CD4-positive, alpha-beta T cell (primary cell): ENCODE measurements around the gene SDS. TPM values are rescaled to one million over a fixed set of nuclear protein-coding genes. Genes with fewer than 3 reads are reported as not detected.
A peak's percentile ranks its signal among the peaks of the same experiment; 100 is the strongest.
"Not testable (repeated sequence)": the region's sequence is repeated elsewhere in the genome, so short reads cannot be mapped to it uniquely, and the experiment has no call there.

ENCODE experiments used
- ATAC-seq: fragments of 200-7000 bp; cut with Tn5 transposase; one replicate; pipeline ENCODE4 v1.10.0; 2022; ENCODE audit warnings: mild to moderate bottlenecking; ENCODE audit not compliant: poor library complexity
- CTCF ChIA-PET: fragments of 350-600 bp; sonication (Branson Sonifier 250); formaldehyde crosslinking; loops from one replicate; lab custom pipeline; 2021; ENCODE audit warnings: antibody characterized with exemption, inconsistent platforms; lab: Charles Lee
- POLR2A ChIA-PET: fragments of 350-600 bp; sonication (Branson Sonifier 250); formaldehyde crosslinking; loops from one replicate; lab custom pipeline; 2021; ENCODE audit warnings: antibody characterized with exemption, inconsistent platforms; lab: Charles Lee
- DNase-seq, 14 experiments: peaks; one replicate each; pipeline ENCODE4 v3.0.0-alpha.2; 2013 to 2020; ENCODE audit warnings: mixed read lengths in 2 of 14
- H3K27ac ChIP-seq, 2 donors: one replicate each; pipeline versions ENCODE4 v1.5.1 to v1.7.0; 2013; ENCODE audit warnings: low read length in 2 of 2, low read depth in 1 of 2, mild to moderate bottlenecking in 1 of 2
- H3K27me3 ChIP-seq, 2 experiments: 1 replicate in 1 of 2; 2 replicates in 1 of 2; pipeline versions ENCODE4 v1.6.1 to v1.7.0; 2013; ENCODE audit warnings: low read length in 2 of 2, control low read depth in 1 of 2, mild to moderate bottlenecking in 1 of 2, moderate library complexity in 1 of 2; ENCODE audit not compliant: insufficient read depth in 2 of 2, control insufficient read depth in 1 of 2
- H3K36me3 ChIP-seq: one replicate; pipeline ENCODE4 v1.6.1; 2013; ENCODE audit warnings: low read length, control low read depth; ENCODE audit not compliant: insufficient read depth
- H3K4me1 ChIP-seq: one replicate; pipeline ENCODE4 v1.6.1; 2013; ENCODE audit warnings: low read length, control low read depth; ENCODE audit not compliant: insufficient read depth
- H3K4me3 ChIP-seq: one replicate; pipeline ENCODE4 v1.5.1; 2013; ENCODE audit warnings: mild to moderate bottlenecking, low read length, moderate library complexity
- H3K9me3 ChIP-seq, 2 experiments: 1 replicate in 1 of 2; 2 replicates in 1 of 2; pipeline versions ENCODE4 v1.6.1 to v1.7.0; 2013; ENCODE audit warnings: low read length in 2 of 2, mild to moderate bottlenecking in 2 of 2, control low read depth in 1 of 2, moderate library complexity in 1 of 2; ENCODE audit not compliant: control insufficient read depth in 1 of 2, insufficient read depth in 1 of 2
- H3K27ac Mint-ChIP-seq: one replicate; pipeline ENCODE4 v1.8.0; 2020; ENCODE audit warnings: mixed read lengths
- H3K27me3 Mint-ChIP-seq: one replicate; pipeline ENCODE4 v1.8.0; 2021; ENCODE audit warnings: mixed read lengths
- H3K36me3 Mint-ChIP-seq: one replicate; pipeline ENCODE4 v1.8.0; 2021; ENCODE audit warnings: low read depth, mixed read lengths
- H3K4me1 Mint-ChIP-seq: one replicate; pipeline ENCODE4 v1.8.0; 2021; ENCODE audit warnings: low read depth, mixed read lengths
- H3K4me3 Mint-ChIP-seq: one replicate; pipeline ENCODE4 v1.8.0; 2020; ENCODE audit warnings: mild to moderate bottlenecking, mixed read lengths
- H3K9me3 Mint-ChIP-seq: one replicate; pipeline ENCODE4 v1.8.0; 2020; ENCODE audit warnings: mixed read lengths
- intact Hi-C, 2 experiments: fragments of 100-400 bp; cut with DNase I in 1 of 2; cut with micrococcal nuclease in 1 of 2; formaldehyde crosslinking; loops; one replicate each; pipeline versions ENCODE4 v1.15.1 to v1.9.0; 2023 to 2025; cut with DNase I, micrococcal nuclease
- total RNA-seq, 174 experiments: library from RNA in 2 of 174; stranded (reverse) in 2 of 174; gene quantifications; one replicate each; pipeline ENCODE4 v1.2.3 and lab custom pipeline; 2021 to 2026
- TF ChIP-seq, protein P1 (sequence below): fragments of 200-600 bp; IDR thresholded peaks from one replicate; pipeline ENCODE4 v1.8.0; 2022; ENCODE audit warnings: antibody characterized with exemption, mild to moderate bottlenecking

Gene SDS
- total RNA-seq, 2 experiments from 2014 or later = not detected

GRCh38 chr12:113359939-113360748 is 43.5 kb downstream of the SDS start:
- Mint-ChIP-seq H3K9me3 (no peaks in the 10 kb centered on the region), H3K27me3 (no peaks in the 10 kb centered on the region), H3K4me1 (peaks cover 24% of the 10 kb centered on the region), H3K27ac (peak overlapping the region; percentile 80), H3K36me3 (no peaks in the 10 kb centered on the region), H3K4me3 (peak overlapping the region; percentile 88)
- ATAC-seq (no peak), DNase-seq (peak in 2 of 14 experiments; percentile 35 to 42)
- no peaks in the 10 kb centered on the region for H3K27me3 ChIP-seq
- H3K27ac ChIP-seq = no peak overlapping the region
- ChIA-PET POLR2A (no interaction called here), CTCF (no interaction called here)
- no peaks in the 10 kb centered on the region for H3K9me3 ChIP-seq
- H3K36me3 ChIP-seq = no peaks in the 10 kb centered on the region
- peaks cover 22% of the 10 kb centered on the region for H3K4me1 ChIP-seq
- H3K4me3 ChIP-seq = no peak overlapping the region
- TF ChIP-seq, protein P1, sequence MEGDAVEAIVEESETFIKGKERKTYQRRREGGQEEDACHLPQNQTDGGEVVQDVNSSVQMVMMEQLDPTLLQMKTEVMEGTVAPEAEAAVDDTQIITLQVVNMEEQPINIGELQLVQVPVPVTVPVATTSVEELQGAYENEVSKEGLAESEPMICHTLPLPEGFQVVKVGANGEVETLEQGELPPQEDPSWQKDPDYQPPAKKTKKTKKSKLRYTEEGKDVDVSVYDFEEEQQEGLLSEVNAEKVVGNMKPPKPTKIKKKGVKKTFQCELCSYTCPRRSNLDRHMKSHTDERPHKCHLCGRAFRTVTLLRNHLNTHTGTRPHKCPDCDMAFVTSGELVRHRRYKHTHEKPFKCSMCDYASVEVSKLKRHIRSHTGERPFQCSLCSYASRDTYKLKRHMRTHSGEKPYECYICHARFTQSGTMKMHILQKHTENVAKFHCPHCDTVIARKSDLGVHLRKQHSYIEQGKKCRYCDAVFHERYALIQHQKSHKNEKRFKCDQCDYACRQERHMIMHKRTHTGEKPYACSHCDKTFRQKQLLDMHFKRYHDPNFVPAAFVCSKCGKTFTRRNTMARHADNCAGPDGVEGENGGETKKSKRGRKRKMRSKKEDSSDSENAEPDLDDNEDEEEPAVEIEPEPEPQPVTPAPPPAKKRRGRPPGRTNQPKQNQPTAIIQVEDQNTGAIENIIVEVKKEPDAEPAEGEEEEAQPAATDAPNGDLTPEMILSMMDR = no peak
- intact Hi-C loops = loop anchor here in 1 of 2 experiments (2.0 to 10.0 kb wide), 4 partner anchors 138 to 1995 kb away; partner anchors contain the start of genes DDX54, PHETA1, RITA1 and TPCN1

DNA sequence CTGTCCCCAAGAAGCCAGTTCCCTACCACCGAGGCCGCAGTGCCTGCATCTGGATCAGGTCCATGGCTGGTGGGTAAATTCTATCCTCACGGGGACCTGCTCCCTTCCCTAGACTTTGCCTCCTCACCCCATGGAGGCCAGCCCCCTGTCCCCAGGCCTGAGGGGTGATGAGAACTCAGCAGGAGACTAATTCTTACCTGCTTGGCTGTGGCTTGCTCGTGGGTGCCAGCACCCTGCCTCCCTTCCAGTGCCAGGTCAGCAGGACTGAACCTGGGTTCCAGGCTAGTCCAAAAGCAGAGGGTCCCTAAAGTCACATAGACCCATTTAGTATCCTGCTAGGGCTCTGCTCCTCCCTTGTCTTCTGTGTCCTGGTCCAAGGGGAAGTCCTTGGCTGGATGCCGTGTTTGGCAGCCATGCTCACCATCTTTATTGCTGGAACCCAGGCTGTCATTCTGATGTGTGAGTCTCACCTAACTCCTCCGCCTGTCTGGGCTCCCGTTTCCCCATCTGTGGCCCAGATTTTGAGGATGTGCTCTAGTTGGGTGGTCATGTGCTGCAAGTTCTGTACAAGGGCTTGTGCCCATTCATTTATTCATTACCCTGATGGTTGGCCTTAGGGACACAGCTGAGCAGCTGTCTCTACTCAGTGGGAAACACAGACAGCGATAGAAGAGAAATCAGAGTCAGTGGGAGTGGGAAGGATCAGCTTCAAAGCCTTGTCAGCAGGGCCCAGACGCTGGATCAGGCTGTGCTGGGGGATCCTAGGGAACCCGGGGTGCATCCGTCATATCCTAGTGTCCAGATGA is 44.4 kb downstream of the SDS start:
- H3K36me3 Mint-ChIP-seq = no peaks in the 10 kb centered on the region
- POLR2A ChIA-PET = interaction anchor here (1.6 kb wide), 1 partner anchor 24 kb away, joined by 7 read pairs; the partner anchor contains the start of gene SLC8B1
- H3K27ac Mint-ChIP-seq = peak overlapping the region; percentile 80
- Histone ChIP-seq H3K36me3 (no peaks in the 10 kb centered on the region), H3K27ac (peak overlapping the region; percentile 52 to 75), H3K27me3 (no peaks in the 10 kb centered on the region), H3K9me3 (no peaks in the 10 kb centered on the region), H3K4me3 (peak overlapping the region; percentile 85), H3K4me1 (peaks cover 22% of the 10 kb centered on the region)
- H3K9me3 Mint-ChIP-seq = no peaks in the 10 kb centered on the region
- CTCF ChIA-PET = no interaction called here
- H3K4me3 Mint-ChIP-seq = peak overlapping the region; percentile 88
- intact Hi-C loops = loop anchor here in 1 of 2 experiments (2.0 to 10.0 kb wide), 4 partner anchors 137 to 1995 kb away; partner anchors contain the start of genes DDX54, PHETA1, RITA1 and TPCN1
- H3K4me1 Mint-ChIP-seq = peaks cover 24% of the 10 kb centered on the region
- no peaks in the 10 kb centered on the region for H3K27me3 Mint-ChIP-seq
- no peak for ATAC-seq
- TF ChIP-seq, protein P1 = no peak
- peak in 2 of 14 experiments; percentile 35 to 40 for DNase-seq

- Mint-ChIP-seq H3K36me3 (no peaks in the 10 kb centered on the region), H3K9me3 (no peaks in the 10 kb centered on the region), H3K27ac (peak within 1 kb of the TSS; percentile 95), H3K4me1 (peaks cover 24% of the 10 kb centered on the region), H3K4me3 (peak within 1 kb of the TSS; percentile 93), H3K27me3 (no peaks in the 10 kb centered on the region)
- Histone ChIP-seq H3K27ac (peak within 1 kb of the TSS; percentile 67 to 82), H3K4me1 (peaks cover 22% of the 10 kb centered on the region), H3K27me3 (no peaks in the 10 kb centered on the region), H3K4me3 (peak within 1 kb of the TSS; percentile 85), H3K9me3 (no peaks in the 10 kb centered on the region), H3K36me3 (no peaks in the 10 kb centered on the region)
- ChIA-PET POLR2A (interaction anchor here (1.6 kb wide), 1 partner anchor 23 kb away, joined by 7 read pairs; the partner anchor contains the start of gene SLC8B1), CTCF (no interaction called here)
- ATAC-seq (peak; percentile 92), DNase-seq (peak; percentile 91 to 98 (median 94))
- intact Hi-C loops = loop anchor here (1.0 to 10.0 kb wide), 5 partner anchors 23 to 1994 kb away; partner anchors contain the start of genes SLC8B1 (in 2 of the 2), DDX54 (in 1 of the 2), PHETA1 (in 1 of the 2) and RITA1 (in 1 of the 2)
- TF ChIP-seq, protein P1 = no peak
Measured at GRCh38 chr12:113358381-113359132, 45.1 kb downstream of the SDS start, which contains the start of gene PLBD2. Gene PLBD2 (plus strand): TSS chr12:113358587. CDS start chr12:113358601, 14 bp downstream.

DNA sequence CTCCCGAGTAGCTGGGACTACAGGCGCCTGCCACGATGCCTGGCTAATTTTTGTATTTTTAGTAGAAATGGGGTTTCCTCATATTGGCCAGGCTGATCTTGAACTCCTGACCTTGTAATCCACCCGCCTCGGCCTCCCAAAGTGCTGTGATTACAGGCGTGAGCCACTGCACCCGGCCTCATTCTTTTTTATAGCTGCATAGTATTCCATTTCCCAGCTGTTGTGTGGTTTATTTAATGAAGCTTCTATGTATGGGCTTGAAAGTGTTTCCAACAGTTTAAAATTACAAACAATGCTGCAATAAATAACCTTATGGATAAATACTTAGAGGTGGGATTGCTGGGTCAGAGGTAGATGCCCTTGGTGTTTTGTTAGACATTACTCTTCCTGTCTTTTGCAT is 49.5 kb downstream of the SDS start:
- H3K9me3 ChIP-seq, H3K27ac Mint-ChIP-seq, H3K27ac ChIP-seq, DNase-seq, H3K4me3 Mint-ChIP-seq, CTCF ChIA-PET, H3K4me1 Mint-ChIP-seq, ATAC-seq, H3K9me3 Mint-ChIP-seq, H3K27me3 ChIP-seq, H3K27me3 Mint-ChIP-seq, H3K36me3 ChIP-seq, H3K4me3 ChIP-seq, H3K36me3 Mint-ChIP-seq: not testable (repeated sequence)
- POLR2A ChIA-PET = interaction anchor here (0.6 to 1.3 kb wide), 2 partner anchors 9 to 19 kb away, joined by 3 to 4 read pairs; partner anchors contain the start of gene SLC8B1
- peaks cover 14% of the 10 kb centered on the region for H3K4me1 ChIP-seq
- intact Hi-C loops = loop anchor here in 1 of 2 experiments (10.0 kb wide), 1 partner anchor 1989 kb away; the partner anchor contains the start of gene PHETA1
